Right atrium auricular region (tissue), 2 donors: ENCODE measurements around the gene WNT9B. TPM values are rescaled to one million over a fixed set of nuclear protein-coding genes. Genes with fewer than 3 reads are reported as not detected.

ENCODE experiments used
- DNase-seq: peaks from one replicate; pipeline ENCODE4 v3.0.0-alpha.2; 2019; ENCODE audit warnings: low spot score
- H3K27ac ChIP-seq, 2 donors: fragments of 200-600 bp; sonication (generic); 1 replicate in 1 of 2; 2 replicates in 1 of 2; pipeline ENCODE4 v1.5.1; 2016 to 2019
- H3K27me3 ChIP-seq, 2 donors: fragments of 200-600 bp; sonication (generic); one replicate each; pipeline versions ENCODE4 v1.5.1 to v1.6.0; 2017 to 2019
- H3K36me3 ChIP-seq: fragments of 200-600 bp; sonication (generic); one replicate; pipeline ENCODE4 v1.5.1; 2016
- H3K4me1 ChIP-seq, 2 donors: fragments of 200-600 bp; sonication (generic); one replicate each; pipeline versions ENCODE4 v1.5.1 to v1.6.0; 2017 to 2019
- H3K4me3 ChIP-seq, 2 donors: fragments of 200-600 bp; sonication (generic); 1 replicate in 1 of 2; 2 replicates in 1 of 2; pipeline ENCODE4 v1.5.1; 2017 to 2019; ENCODE audit warnings: mild to moderate bottlenecking in 1 of 2, moderate library complexity in 1 of 2
- H3K9me3 ChIP-seq, 2 donors: fragments of 200-600 bp; sonication (generic); one replicate each; pipeline ENCODE4 v1.5.1; 2019
- total RNA-seq, 2 donors: library from RNA; depleted of rRNA; stranded (reverse); fragments of >200 nt; gene quantifications; one replicate each; pipeline ENCODE4 v1.1.0, GENCODE V29; 2016
- TF ChIP-seq, protein P1 (sequence below), 2 donors: fragments of 200-600 bp; sonication (generic); IDR thresholded peaks; one replicate each; pipeline ENCODE4 v1.5.1; 2019; ENCODE audit warnings: antibody characterized with exemption in 2 of 2

The WNT9B gene
- total RNA-seq, 2 donors from 2014 or later, result 2.4 to 22.1 TPM

DNA sequence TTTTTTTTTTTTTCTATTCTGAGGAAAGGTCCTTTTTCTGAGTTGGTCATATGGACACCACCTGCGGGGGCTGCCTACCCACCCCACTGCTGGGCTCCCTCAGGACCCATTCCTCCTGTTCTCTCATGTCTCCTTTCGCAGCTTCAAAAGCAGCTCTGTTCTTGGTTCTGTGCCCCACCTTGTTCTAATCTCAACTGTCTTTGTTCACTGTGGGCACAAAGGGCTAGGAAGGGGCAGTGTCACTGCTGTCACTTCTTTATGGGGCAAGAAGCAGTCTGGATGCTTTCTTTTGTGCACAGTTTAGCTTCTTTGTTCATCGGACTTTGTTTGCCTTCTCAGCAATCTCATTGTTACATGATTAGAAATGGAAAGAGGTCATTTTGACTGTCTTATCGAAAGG lies 78.7 kb downstream of the WNT9B start:
- H3K27me3 ChIP-seq, result no peaks in the 10 kb centered on the region
- TF ChIP-seq, protein P1, sequence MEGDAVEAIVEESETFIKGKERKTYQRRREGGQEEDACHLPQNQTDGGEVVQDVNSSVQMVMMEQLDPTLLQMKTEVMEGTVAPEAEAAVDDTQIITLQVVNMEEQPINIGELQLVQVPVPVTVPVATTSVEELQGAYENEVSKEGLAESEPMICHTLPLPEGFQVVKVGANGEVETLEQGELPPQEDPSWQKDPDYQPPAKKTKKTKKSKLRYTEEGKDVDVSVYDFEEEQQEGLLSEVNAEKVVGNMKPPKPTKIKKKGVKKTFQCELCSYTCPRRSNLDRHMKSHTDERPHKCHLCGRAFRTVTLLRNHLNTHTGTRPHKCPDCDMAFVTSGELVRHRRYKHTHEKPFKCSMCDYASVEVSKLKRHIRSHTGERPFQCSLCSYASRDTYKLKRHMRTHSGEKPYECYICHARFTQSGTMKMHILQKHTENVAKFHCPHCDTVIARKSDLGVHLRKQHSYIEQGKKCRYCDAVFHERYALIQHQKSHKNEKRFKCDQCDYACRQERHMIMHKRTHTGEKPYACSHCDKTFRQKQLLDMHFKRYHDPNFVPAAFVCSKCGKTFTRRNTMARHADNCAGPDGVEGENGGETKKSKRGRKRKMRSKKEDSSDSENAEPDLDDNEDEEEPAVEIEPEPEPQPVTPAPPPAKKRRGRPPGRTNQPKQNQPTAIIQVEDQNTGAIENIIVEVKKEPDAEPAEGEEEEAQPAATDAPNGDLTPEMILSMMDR (IDR thresholded peaks at IDR 0.05), result no peak

DNA sequence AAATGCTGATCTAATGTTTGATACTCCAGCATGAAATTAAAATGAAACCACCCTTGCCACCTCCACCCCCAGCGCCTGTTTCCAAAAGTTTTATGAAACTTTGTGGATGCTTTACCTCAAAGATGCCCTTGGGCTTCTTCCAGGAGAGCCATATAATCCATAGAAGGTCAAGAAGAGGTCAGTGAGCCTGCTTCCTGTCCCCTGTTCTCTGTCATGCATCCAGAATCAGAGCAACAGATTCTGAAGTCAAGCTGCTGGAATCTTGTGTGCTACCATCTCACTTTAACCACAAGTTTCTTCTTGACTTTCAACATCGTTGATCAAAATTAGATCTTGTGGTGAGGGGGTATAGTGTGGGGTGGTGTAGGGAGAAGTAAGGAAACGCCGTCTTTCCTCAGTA lies 80.2 kb downstream of the WNT9B start:
- Histone ChIP-seq H3K27me3 (no peaks in the 10 kb centered on the region), H3K9me3 (no peaks in the 10 kb centered on the region), H3K4me1 (peaks cover 0 to 41% of the 10 kb centered on the region in 2 donors), H3K4me3 (no peak overlapping the region), H3K27ac (no peak overlapping the region), H3K36me3 (peaks cover 72% of the 10 kb centered on the region)
- TF ChIP-seq, protein P1 (IDR thresholded peaks at IDR 0.05), result no peak
- no peak for DNase-seq

More for the DNA sequence above, 78.7 kb downstream of the WNT9B start:
- Histone ChIP-seq H3K27ac (no peak overlapping the region), H3K4me3 (no peak overlapping the region), H3K4me1 (peaks cover 0 to 41% of the 10 kb centered on the region in 2 donors), H3K9me3 (no peaks in the 10 kb centered on the region), H3K36me3 (peaks cover 57% of the 10 kb centered on the region)
- no peak for DNase-seq

DNA sequence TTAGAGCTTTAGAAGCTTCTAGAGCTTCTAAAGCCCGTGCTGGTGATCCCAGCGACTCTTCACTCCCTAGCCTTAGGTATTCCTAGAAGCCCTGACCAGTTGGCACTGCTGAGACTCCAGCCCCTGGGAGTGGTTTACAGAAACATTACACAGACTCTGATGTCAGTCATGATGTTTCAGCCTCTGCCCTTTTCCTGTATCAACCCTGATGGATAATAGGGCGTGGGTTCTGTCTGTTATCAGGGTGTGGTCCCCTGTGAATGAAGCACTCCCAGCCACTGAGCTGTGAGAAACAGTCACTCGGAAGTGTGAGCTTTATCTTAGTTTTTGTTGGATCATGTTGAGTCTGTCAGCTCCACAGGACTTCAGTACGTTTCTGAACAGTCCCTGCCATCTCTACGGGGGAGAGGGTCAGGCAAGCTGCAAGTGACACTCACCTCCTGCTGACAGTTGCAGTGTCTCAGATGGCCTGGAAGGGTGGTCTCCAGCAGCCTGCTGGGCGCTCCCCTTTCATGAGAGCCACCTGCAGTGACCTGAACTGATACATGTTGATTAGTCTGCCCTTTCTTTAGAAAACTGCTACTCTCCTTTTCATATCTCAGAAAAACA lies 84.4 kb downstream of the WNT9B start:
- Histone ChIP-seq H3K9me3 (no peaks in the 10 kb centered on the region), H3K27ac (peak overlapping the region; percentile 15 to 51), H3K4me1 (peaks cover 0 to 19% of the 10 kb centered on the region in 2 donors), H3K4me3 (no peak overlapping the region), H3K36me3 (peaks cover 98% of the 10 kb centered on the region), H3K27me3 (no peaks in the 10 kb centered on the region)
- DNase-seq, result peak; percentile 78
- TF ChIP-seq, protein P1 (IDR thresholded peaks at IDR 0.05), result no peak

Other genes starting within 250 kb of the WNT9B start
- 1 to 10 TPM in 1 of 2 donors, under 1 TPM in 1; 0.44 to 1.2 TPM for gene WNT3, start 32.9 kb upstream of the WNT9B start, total RNA-seq
- gene GOSR2, start 71.6 kb downstream of the WNT9B start, total RNA-seq, result 10 to 100 TPM; 35.9 to 38.6 TPM
- not detected for gene RPRML, start 127.7 kb downstream of the WNT9B start, total RNA-seq